ENCODE results near the gene RAP1GDS1. TPM values are rescaled to one million over a fixed set of nuclear protein-coding genes. Genes with fewer than 3 reads are reported as not detected.

RAP1GDS1 gene
- total RNA-seq, 4 donors from 2014 or later, result 5.9 to 8.6 (median 8.2) TPM

DNA sequence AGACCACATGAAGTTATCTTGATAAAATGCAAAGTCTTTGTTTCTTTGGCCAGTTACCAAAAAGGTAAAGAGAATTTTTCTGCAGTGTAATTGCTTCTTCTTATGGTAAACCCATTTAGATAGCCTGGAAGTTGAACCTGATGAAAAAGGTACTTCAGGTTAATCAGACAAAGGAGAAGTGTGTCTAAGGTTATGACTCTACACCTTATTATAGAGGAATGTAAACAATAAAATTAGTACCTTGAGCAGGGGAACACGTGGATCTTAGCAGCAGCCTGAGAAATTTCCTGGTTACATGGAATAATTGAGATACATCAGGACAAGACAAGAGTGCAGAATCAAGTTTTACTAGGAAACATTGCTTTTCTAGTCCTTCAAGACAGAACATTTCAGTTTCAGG, 70.8 kb downstream of the RAP1GDS1 start:
- no peaks in the 10 kb centered on the region for H3K27me3 ChIP-seq
- H3K27ac ChIP-seq, result no peak overlapping the region
- TF ChIP-seq, protein P1, sequence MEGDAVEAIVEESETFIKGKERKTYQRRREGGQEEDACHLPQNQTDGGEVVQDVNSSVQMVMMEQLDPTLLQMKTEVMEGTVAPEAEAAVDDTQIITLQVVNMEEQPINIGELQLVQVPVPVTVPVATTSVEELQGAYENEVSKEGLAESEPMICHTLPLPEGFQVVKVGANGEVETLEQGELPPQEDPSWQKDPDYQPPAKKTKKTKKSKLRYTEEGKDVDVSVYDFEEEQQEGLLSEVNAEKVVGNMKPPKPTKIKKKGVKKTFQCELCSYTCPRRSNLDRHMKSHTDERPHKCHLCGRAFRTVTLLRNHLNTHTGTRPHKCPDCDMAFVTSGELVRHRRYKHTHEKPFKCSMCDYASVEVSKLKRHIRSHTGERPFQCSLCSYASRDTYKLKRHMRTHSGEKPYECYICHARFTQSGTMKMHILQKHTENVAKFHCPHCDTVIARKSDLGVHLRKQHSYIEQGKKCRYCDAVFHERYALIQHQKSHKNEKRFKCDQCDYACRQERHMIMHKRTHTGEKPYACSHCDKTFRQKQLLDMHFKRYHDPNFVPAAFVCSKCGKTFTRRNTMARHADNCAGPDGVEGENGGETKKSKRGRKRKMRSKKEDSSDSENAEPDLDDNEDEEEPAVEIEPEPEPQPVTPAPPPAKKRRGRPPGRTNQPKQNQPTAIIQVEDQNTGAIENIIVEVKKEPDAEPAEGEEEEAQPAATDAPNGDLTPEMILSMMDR (IDR thresholded peaks at IDR 0.05 in 4 of 5, conservative IDR thresholded peaks at IDR 0.05 in 1 of 5), result no peak
- TF ChIP-seq POLR2A (IDR thresholded peaks at IDR 0.05), result no peak
- intact Hi-C loops (cut with DNase I; ENCODE audit: low total_unique reads), result no loop called here
- H3K4me3 ChIP-seq, result no peak overlapping the region
- in situ Hi-C loops (cut with MboI; ENCODE audit: low sequenced_read_pairs in 4 of 4), result no loop called here
- DNase-seq (no peak), ATAC-seq (no peak)
- H3K36me3 ChIP-seq, result no peaks in the 10 kb centered on the region
- H3K4me1 ChIP-seq, result no peaks in the 10 kb centered on the region
- H3K9me3 ChIP-seq, result no peaks in the 10 kb centered on the region

DNA sequence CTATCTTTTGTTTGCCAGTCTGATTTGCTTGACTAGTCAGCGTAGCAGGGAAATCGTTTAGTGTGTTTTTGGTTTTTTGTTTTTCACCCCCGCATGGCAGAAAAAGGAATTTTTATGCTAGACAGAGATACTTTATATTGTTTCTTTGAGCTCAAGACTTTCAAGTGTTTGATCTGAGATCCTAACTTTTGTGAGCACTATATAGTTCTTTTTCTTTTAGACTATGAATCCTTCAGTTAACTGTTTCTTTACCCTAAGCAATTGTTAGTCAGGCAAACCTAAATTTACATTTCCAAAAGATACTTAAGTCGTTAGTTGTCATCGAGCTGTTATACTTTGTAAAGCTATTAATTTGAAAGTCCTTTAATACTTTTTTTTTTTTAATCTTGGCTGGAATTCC, 73.3 kb downstream of the RAP1GDS1 start:
- Histone ChIP-seq H3K4me3 (no peak overlapping the region), H3K9me3 (no peaks in the 10 kb centered on the region), H3K36me3 (no peaks in the 10 kb centered on the region), H3K27ac (no peak overlapping the region), H3K4me1 (no peaks in the 10 kb centered on the region), H3K27me3 (no peaks in the 10 kb centered on the region)
- in situ Hi-C loops (cut with MboI; ENCODE audit: low sequenced_read_pairs in 4 of 4), result no loop called here
- ATAC-seq (no peak), DNase-seq (no peak)
- TF ChIP-seq POLR2A (IDR thresholded peaks at IDR 0.05), result no peak
- intact Hi-C loops (cut with DNase I; ENCODE audit: low total_unique reads), result no loop called here

DNA sequence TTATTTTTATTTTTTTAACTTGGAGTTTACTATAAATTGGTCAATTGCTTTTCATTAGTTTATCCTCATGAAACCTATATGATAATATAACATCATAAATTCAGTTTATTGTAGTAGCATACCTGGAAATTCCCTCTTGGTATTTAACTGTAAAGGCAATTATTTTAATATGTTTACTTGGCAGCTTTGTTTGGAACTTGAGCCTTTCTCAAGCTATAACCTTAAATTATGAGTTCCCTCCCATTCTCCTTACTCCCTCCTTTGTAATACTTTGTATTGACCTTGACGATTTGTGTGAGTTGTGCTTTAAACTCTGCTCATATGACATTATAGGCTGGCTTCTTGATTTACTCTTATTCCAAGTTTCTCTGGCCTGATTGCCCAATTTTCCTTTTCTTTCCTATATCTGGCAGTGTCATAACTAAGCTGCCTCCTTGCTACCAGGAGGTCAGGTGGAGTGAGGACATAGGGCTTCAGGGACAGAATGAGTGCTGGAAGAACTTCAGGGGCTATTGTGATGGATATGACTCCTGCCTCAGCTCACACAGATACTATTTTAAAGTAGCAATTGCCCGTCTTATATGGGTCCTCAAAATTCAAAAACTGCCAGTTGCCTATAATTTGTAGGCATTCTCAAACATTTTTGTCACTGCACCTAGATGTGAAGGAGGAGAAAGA, 77.7 kb downstream of the RAP1GDS1 start:
- H3K27me3 ChIP-seq, result no peaks in the 10 kb centered on the region
- H3K9me3 ChIP-seq, result no peaks in the 10 kb centered on the region
- H3K4me3 ChIP-seq, result no peak overlapping the region
- H3K4me1 ChIP-seq, result no peaks in the 10 kb centered on the region
- TF ChIP-seq, protein P1 (IDR thresholded peaks at IDR 0.05 in 4 of 5, conservative IDR thresholded peaks at IDR 0.05 in 1 of 5), result no peak
- TF ChIP-seq POLR2A (IDR thresholded peaks at IDR 0.05), result no peak
- in situ Hi-C loops (cut with MboI; ENCODE audit: low sequenced_read_pairs in 4 of 4), result no loop called here
- peaks cover 0 to 10% of the 10 kb centered on the region in 2 donors for H3K36me3 ChIP-seq
- H3K27ac ChIP-seq, result no peak overlapping the region
- ATAC-seq (no peak), DNase-seq (no peak)
- intact Hi-C loops (cut with DNase I; ENCODE audit: low total_unique reads), result no loop called here

DNA sequence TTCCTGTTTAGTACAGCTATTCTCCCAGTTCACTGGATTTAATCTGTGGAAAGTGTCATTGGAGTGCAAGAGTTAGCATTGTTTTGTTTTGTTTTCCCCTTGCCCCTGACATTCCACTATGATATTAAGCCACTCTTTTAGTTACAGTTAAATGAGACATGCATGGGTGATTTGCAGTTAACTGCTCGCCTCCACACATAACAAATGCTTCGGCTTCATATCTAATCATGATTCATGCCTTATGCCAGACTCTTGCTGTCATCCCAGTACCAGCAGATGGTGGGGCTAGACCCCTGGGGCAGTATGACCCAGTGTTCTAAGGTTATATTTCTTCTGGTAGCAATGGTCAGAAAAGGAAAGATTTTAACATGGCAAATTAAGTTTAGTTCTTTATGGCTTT, 80.1 kb downstream of the RAP1GDS1 start:
- H3K9me3 ChIP-seq, result no peaks in the 10 kb centered on the region
- H3K27ac ChIP-seq, result no peak overlapping the region
- H3K4me1 ChIP-seq, result no peaks in the 10 kb centered on the region
- peaks cover 0 to 11% of the 10 kb centered on the region in 2 donors for H3K36me3 ChIP-seq
- ATAC-seq, result no peak
- intact Hi-C loops (cut with DNase I; ENCODE audit: low total_unique reads), result no loop called here
- no peak overlapping the region for H3K4me3 ChIP-seq
- in situ Hi-C loops (cut with MboI; ENCODE audit: low sequenced_read_pairs in 4 of 4), result no loop called here
- TF ChIP-seq, protein P1 (IDR thresholded peaks at IDR 0.05 in 4 of 5, conservative IDR thresholded peaks at IDR 0.05 in 1 of 5), result no peak
- no peak for TF ChIP-seq POLR2A (IDR thresholded peaks at IDR 0.05)
- no peaks in the 10 kb centered on the region for H3K27me3 ChIP-seq
- no peak for DNase-seq

DNA sequence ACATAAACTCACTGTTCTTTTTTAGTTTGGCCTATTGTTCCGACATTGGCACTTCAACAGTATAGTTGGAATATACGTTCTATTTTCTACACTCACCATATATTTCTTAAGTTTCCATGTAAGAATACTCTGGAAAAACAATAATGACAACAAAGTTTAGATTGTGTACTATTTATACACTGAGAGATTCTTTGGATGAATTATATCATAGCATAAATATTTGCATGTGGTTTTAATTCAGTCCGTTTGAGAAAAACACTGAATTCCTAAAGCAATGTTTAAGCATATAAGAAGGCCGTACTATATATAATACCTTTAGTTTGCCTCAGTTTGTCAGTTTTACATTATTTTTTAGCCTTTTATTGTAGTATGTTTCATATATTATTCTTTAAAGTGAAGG, 82.4 kb downstream of the RAP1GDS1 start:
- Histone ChIP-seq H3K27ac (no peak overlapping the region), H3K36me3 (peaks cover 0 to 11% of the 10 kb centered on the region in 2 donors), H3K27me3 (no peaks in the 10 kb centered on the region), H3K4me3 (no peak overlapping the region), H3K9me3 (no peaks in the 10 kb centered on the region), H3K4me1 (no peaks in the 10 kb centered on the region)
- no peak for DNase-seq
- no peak for ATAC-seq
- in situ Hi-C loops (cut with MboI; ENCODE audit: low sequenced_read_pairs in 4 of 4) (no loop called here), intact Hi-C loops (cut with DNase I; ENCODE audit: low total_unique reads) (no loop called here)
- TF ChIP-seq, protein P1 (IDR thresholded peaks at IDR 0.05 in 4 of 5, conservative IDR thresholded peaks at IDR 0.05 in 1 of 5), result no peak
